K562 (cell line): ENCODE results near the gene PRM1.

Experiments used
- E2F1 ChIP-seq: sonication (generic); formaldehyde crosslinking; IDR thresholded peaks from 2 replicates; pipeline ENCODE4 v1.8.1; 2023; ENCODE audit warnings: mild to moderate bottlenecking, missing genetic modification reagents, moderate library complexity
- FOXK2 ChIP-seq, 2 experiments: fragments of 450-650 bp; IDR thresholded peaks in 1 of 2; conservative IDR thresholded peaks in 1 of 2; 2 replicates each; pipeline ENCODE4 v1.6.1; 2016; ENCODE audit warnings: low read depth in 2 of 2, mild to moderate bottlenecking in 1 of 2
- NR3C1 ChIP-seq: sonication (generic); formaldehyde crosslinking; IDR thresholded peaks from 2 replicates; pipeline ENCODE4 v1.8.1; 2022; ENCODE audit warnings: missing genetic modification reagents

- TF ChIP-seq FOXK2 (conservative IDR thresholded peaks at IDR 0.05 in 1 of 2, IDR thresholded peaks at IDR 0.05 in 1 of 2; ENCODE audit: low read depth in 2 of 2) = no peak
- TF ChIP-seq NR3C1 = no peak
- TF ChIP-seq E2F1 (CRISPR knock-in tag) = no peak
Measured at GRCh38 chr16:11323551-11324336, 42.6 kb upstream of the PRM1 start.
